ENCODE measurements around the gene RGS12. TPM values are rescaled to one million over a fixed set of nuclear protein-coding genes. Genes with fewer than 3 reads are reported as not detected.

The RGS12 gene
- total and polyA plus RNA-seq, 2 of the 13 experiments (the other 11 are each of a cell fraction or from before 2014, with no cell fraction given): 21.0 to 27.7 TPM

- WGBS (ENCODE audit: low lambda C conversion rate): 89% methylated on average over 9 of the region's 9 CpGs
- H3K36me3 ChIP-seq (replicated peaks in 1 of 2; ENCODE audit: control insufficient read depth in 1 of 2, insufficient read depth in 2 of 2, low read length in 2 of 2): no peaks in the 10 kb centered on the region
- H3K27ac ChIP-seq (ENCODE audit: extremely low read length, insufficient read depth, low read length): no peak overlapping the region
- H3K27me3 ChIP-seq (ENCODE audit: control insufficient read depth in 1 of 2, insufficient read depth in 2 of 2, low read length in 2 of 2): no peaks in the 10 kb centered on the region
- H3K4me3 ChIP-seq (replicated peaks in 1 of 3; ENCODE audit: insufficient read depth in 1 of 3, low read depth in 2 of 3, low read length in 3 of 3): no peak overlapping the region; a peak in 1 of 6 replicates
- H3K9ac ChIP-seq (ENCODE audit: insufficient read depth, low read depth, low read length): no peak overlapping the region
- peaks cover 17% of the 10 kb centered on the region for H4K20me1 ChIP-seq (ENCODE audit: insufficient read depth, low read length)
- BruUV-seq (replicated peaks): no TSS peak
- intact Hi-C loops (cut with micrococcal nuclease; ENCODE audit: unreplicated experiment): no loop called here
- no peaks in the 10 kb centered on the region for H3K9me3 ChIP-seq (ENCODE audit: low read length)
- DNase-seq (ENCODE audit: low spot score) (no peak), FAIRE-seq (no peak), ATAC-seq (no peak)
- ChIA-PET CTCF (ENCODE audit: low intra/inter-chr PET ratio, low total read pairs) (no interaction called here), POLR2A (no interaction called here)
- TF ChIP-seq KAT8 (CRISPR knock-in tag; IDR thresholded peaks at IDR 0.05) (no peak), YEATS4 (CRISPR knock-in tag; IDR thresholded peaks at IDR 0.05; ENCODE audit: borderline replicate concordance) (no peak)
- in situ Hi-C loops (cut with HindIII; ENCODE audit: extremely low pct_ligation_motif_present, low pct_unique_long_range_greater_than_20kb): no loop called here
- H2AFZ ChIP-seq (ENCODE audit: low read length): no peak overlapping the region
- H3K79me2 ChIP-seq (ENCODE audit: insufficient read depth, low read length): peaks cover 56% of the 10 kb centered on the region
- H3K4me2 ChIP-seq (ENCODE audit: low read depth, low read length): 0 out of 2 replicates have a peak overlapping the region, but pooled peaks have one; percentile 4
- H3K4me1 ChIP-seq (ENCODE audit: insufficient read depth, low read length): peaks cover 50% of the 10 kb centered on the region
Measured at GRCh38 chr4:3299122-3299975, 6.5 kb downstream of the RGS12 start.

DNA sequence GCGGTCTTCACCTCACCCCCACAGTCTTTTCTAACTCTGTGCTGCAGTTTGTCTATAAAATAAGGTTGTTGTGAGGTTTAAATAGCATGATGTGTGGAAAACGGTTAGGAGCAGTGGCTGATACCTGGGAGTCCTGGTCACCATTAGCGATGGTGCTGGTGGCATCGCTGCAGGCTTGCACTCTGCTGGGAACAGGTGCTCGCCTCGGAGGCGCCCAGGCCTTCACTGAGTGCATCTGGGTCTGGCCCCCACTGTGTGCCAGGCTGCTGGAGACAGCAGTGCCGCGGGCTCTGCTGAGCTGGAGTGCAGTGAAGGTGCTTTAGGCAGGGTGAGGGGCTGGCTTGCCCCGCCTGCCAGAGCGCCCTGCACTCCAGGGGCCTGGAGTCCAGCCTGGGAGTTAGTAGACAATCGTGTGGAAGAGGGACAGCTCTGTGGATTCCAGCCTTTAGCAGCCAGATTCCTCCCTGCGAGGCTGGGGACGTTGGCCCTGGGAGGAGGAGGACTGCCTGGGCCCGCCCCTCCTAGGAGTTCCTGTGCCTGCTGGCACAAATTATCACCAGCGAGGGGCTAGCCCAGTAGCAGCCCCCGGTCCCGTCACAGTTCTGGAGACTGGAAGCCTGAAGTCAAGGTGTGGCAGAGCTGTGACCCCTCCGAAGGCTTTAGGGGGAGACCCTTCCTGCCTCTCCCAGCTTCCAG is 7.3 kb downstream of the RGS12 start:
- no TSS peak for BruUV-seq (replicated peaks)
- H3K27me3 ChIP-seq (ENCODE audit: control insufficient read depth in 1 of 2, insufficient read depth in 2 of 2, low read length in 2 of 2): no peaks in the 10 kb centered on the region
- peak; percentile 56 for ATAC-seq
- H2AFZ ChIP-seq (ENCODE audit: low read length): no peak overlapping the region
- TF ChIP-seq, protein P1, sequence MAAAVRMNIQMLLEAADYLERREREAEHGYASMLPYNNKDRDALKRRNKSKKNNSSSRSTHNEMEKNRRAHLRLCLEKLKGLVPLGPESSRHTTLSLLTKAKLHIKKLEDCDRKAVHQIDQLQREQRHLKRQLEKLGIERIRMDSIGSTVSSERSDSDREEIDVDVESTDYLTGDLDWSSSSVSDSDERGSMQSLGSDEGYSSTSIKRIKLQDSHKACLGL (CRISPR knock-in tag; IDR thresholded peaks at IDR 0.05): peak; percentile 31; the same call in 1 of the 2 replicates
- no peak for TF ChIP-seq ZNF30 (CRISPR knock-in tag; IDR thresholded peaks at IDR 0.05)
- peak; percentile 56; the same call in 1 of the 2 replicates for TF ChIP-seq ZNF17 (CRISPR knock-in tag; IDR thresholded peaks at IDR 0.05)
- TF ChIP-seq, protein P2, sequence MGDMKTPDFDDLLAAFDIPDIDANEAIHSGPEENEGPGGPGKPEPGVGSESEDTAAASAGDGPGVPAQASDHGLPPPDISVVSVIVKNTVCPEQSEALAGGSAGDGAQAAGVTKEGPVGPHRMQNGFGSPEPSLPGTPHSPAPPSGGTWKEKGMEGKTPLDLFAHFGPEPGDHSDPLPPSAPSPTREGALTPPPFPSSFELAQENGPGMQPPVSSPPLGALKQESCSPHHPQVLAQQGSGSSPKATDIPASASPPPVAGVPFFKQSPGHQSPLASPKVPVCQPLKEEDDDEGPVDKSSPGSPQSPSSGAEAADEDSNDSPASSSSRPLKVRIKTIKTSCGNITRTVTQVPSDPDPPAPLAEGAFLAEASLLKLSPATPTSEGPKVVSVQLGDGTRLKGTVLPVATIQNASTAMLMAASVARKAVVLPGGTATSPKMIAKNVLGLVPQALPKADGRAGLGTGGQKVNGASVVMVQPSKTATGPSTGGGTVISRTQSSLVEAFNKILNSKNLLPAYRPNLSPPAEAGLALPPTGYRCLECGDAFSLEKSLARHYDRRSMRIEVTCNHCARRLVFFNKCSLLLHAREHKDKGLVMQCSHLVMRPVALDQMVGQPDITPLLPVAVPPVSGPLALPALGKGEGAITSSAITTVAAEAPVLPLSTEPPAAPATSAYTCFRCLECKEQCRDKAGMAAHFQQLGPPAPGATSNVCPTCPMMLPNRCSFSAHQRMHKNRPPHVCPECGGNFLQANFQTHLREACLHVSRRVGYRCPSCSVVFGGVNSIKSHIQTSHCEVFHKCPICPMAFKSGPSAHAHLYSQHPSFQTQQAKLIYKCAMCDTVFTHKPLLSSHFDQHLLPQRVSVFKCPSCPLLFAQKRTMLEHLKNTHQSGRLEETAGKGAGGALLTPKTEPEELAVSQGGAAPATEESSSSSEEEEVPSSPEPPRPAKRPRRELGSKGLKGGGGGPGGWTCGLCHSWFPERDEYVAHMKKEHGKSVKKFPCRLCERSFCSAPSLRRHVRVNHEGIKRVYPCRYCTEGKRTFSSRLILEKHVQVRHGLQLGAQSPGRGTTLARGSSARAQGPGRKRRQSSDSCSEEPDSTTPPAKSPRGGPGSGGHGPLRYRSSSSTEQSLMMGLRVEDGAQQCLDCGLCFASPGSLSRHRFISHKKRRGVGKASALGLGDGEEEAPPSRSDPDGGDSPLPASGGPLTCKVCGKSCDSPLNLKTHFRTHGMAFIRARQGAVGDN (CRISPR knock-in tag; IDR thresholded peaks at IDR 0.05): peak; percentile 20; the same call in 1 of the 2 replicates
- TF ChIP-seq ZBTB38 (CRISPR knock-in tag; IDR thresholded peaks at IDR 0.05): 0 out of 2 replicates have a peak, but pooled peaks have one; percentile 18
- TF ChIP-seq, protein P3, sequence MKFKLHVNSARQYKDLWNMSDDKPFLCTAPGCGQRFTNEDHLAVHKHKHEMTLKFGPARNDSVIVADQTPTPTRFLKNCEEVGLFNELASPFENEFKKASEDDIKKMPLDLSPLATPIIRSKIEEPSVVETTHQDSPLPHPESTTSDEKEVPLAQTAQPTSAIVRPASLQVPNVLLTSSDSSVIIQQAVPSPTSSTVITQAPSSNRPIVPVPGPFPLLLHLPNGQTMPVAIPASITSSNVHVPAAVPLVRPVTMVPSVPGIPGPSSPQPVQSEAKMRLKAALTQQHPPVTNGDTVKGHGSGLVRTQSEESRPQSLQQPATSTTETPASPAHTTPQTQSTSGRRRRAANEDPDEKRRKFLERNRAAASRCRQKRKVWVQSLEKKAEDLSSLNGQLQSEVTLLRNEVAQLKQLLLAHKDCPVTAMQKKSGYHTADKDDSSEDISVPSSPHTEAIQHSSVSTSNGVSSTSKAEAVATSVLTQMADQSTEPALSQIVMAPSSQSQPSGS (CRISPR knock-in tag; IDR thresholded peaks at IDR 0.05): no peak
- TF ChIP-seq ZNF263 (CRISPR knock-in tag; IDR thresholded peaks at IDR 0.05): peak; percentile 56; the same call in 1 of the 2 replicates
- no peak for DNase-seq (ENCODE audit: low spot score)
- H3K9me3 ChIP-seq (ENCODE audit: low read length): no peaks in the 10 kb centered on the region
- peaks cover 52% of the 10 kb centered on the region for H3K79me2 ChIP-seq (ENCODE audit: insufficient read depth, low read length)
- ChIA-PET CTCF (ENCODE audit: low intra/inter-chr PET ratio, low total read pairs) (no interaction called here), POLR2A (no interaction called here)
- WGBS (ENCODE audit: low lambda C conversion rate): 84% methylated on average over 13 of the region's 19 CpGs
- no peak overlapping the region for H3K9ac ChIP-seq (ENCODE audit: insufficient read depth, low read depth, low read length)
- H3K4me1 ChIP-seq (ENCODE audit: insufficient read depth, low read length): peaks cover 42% of the 10 kb centered on the region
- no peak for FAIRE-seq
- H3K27ac ChIP-seq (ENCODE audit: extremely low read length, insufficient read depth, low read length): no peak overlapping the region
- H4K20me1 ChIP-seq (ENCODE audit: insufficient read depth, low read length): peaks cover 17% of the 10 kb centered on the region
- H3K36me3 ChIP-seq (replicated peaks in 1 of 2; ENCODE audit: control insufficient read depth in 1 of 2, insufficient read depth in 2 of 2, low read length in 2 of 2): peaks cover 0 to 1% of the 10 kb centered on the region in 2 experiments; a peak in 1 of 5 replicates
- 0 out of 2 replicates have a peak overlapping the region, but pooled peaks have one; percentile 4 for H3K4me2 ChIP-seq (ENCODE audit: low read depth, low read length)
- in situ Hi-C loops (cut with HindIII; ENCODE audit: extremely low pct_ligation_motif_present, low pct_unique_long_range_greater_than_20kb) (no loop called here), intact Hi-C loops (cut with micrococcal nuclease; ENCODE audit: unreplicated experiment) (loop anchor here (5.0 kb wide), 1 partner anchor 93 kb away; no protein-coding TSS in a partner anchor)
- H3K4me3 ChIP-seq (replicated peaks in 1 of 3; ENCODE audit: insufficient read depth in 1 of 3, low read depth in 2 of 3, low read length in 3 of 3): no peak overlapping the region

Data from HepG2 (cell line).